A549 (cell line): Measurements from ENCODE around the gene SPRR2A.
"Not testable (repeated sequence)": the region's sequence is repeated elsewhere in the genome, so short reads cannot be mapped to it uniquely, and the experiment has no call there.

Experiments
- CTCF ChIP-seq: fragments of >200 bp; sonication (Bioruptor Twin); formaldehyde crosslinking; IDR thresholded peaks from 3 replicates; pipeline ENCODE4 v1.5.1; 2016
- EP300 ChIP-seq, 2 experiments: fragments of >200 bp; sonication (Bioruptor Twin); formaldehyde crosslinking; IDR thresholded peaks; 2 replicates in 1 of 2; 3 replicates in 1 of 2; pipeline ENCODE4 v1.6.1; 2016 to 2017
- TF ChIP-seq, protein P1 (sequence below): IDR thresholded peaks from 2 replicates; pipeline ENCODE4 v1.6.1; 2012
- TF ChIP-seq, protein P2 (sequence below): fragments of 150-350 bp; IDR thresholded peaks from 2 replicates; pipeline ENCODE4 v1.6.1; 2014; ENCODE audit warnings: low read depth, mild to moderate bottlenecking, low read length

DNA sequence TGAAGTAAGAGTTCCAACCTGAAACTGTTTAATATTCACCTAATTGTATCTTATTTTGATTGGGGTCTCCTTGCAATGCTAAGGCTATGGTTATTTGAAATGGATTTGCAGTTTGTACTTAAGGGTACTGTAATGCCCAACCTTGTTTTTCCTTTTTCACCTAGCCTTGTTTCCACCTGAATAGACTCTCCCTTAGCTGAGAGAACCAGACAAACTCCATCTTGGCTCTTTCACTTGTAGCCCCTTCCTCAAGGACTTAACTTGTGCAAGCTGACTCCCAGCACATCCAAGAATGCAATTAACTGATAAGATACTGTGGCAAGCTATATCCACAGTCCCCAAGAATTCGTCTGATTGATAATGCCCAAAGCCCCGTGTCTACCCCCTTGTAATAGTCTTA is 35.5 kb downstream of the SPRR2A start:
- TF ChIP-seq EP300 (IDR thresholded peaks at IDR 0.05); CTCF: not testable (repeated sequence)
- TF ChIP-seq, protein P1, sequence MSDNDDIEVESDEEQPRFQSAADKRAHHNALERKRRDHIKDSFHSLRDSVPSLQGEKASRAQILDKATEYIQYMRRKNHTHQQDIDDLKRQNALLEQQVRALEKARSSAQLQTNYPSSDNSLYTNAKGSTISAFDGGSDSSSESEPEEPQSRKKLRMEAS: not testable (repeated sequence)
- TF ChIP-seq, protein P2, sequence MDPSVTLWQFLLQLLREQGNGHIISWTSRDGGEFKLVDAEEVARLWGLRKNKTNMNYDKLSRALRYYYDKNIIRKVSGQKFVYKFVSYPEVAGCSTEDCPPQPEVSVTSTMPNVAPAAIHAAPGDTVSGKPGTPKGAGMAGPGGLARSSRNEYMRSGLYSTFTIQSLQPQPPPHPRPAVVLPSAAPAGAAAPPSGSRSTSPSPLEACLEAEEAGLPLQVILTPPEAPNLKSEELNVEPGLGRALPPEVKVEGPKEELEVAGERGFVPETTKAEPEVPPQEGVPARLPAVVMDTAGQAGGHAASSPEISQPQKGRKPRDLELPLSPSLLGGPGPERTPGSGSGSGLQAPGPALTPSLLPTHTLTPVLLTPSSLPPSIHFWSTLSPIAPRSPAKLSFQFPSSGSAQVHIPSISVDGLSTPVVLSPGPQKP: not testable (repeated sequence)
